Natural killer cell treated with Interleukin-12 subunit alpha and Interleukin-12 subunit beta and Interleukin-15 and Interleukin-18, amount 100 ng/mL, for 72 hours (primary cell): ENCODE measurements around the gene CXCR4. TPM values are rescaled to one million over a fixed set of nuclear protein-coding genes. Genes with fewer than 3 reads are reported as not detected.

ENCODE experiments used
- ATAC-seq, 2 donors: fragments of 150-1000 bp; cut with Tn5 transposase in 1 of 2; sonication (Bioruptor Pico), chemical (Tn5 transposase) in 1 of 2; 2 replicates each; pipeline ENCODE4 v1.10.0; 2021
- DNase-seq: peaks from one replicate; pipeline ENCODE4 v3.0.0; 2022; ENCODE audit warnings: low spot score
- H3K27ac Mint-ChIP-seq, 2 donors: 1 replicate in 1 of 2; 2 replicates in 1 of 2; pipeline ENCODE4 v1.8.0; 2022; ENCODE audit warnings: mixed read lengths in 2 of 2, mild to moderate bottlenecking in 1 of 2, moderate library complexity in 1 of 2
- H3K27me3 Mint-ChIP-seq, 2 donors: 1 replicate in 1 of 2; 2 replicates in 1 of 2; pipeline ENCODE4 v1.8.0; 2022; ENCODE audit warnings: mixed read lengths in 2 of 2
- H3K36me3 Mint-ChIP-seq: one replicate; pipeline ENCODE4 v1.8.0; 2022; ENCODE audit warnings: mixed read lengths
- H3K4me1 Mint-ChIP-seq, 2 donors: 1 replicate in 1 of 2; 2 replicates in 1 of 2; pipeline ENCODE4 v1.8.0; 2022; ENCODE audit warnings: low read depth in 2 of 2, mixed read lengths in 2 of 2, mild to moderate bottlenecking in 1 of 2
- H3K4me3 Mint-ChIP-seq: one replicate; pipeline ENCODE4 v1.8.0; 2022; ENCODE audit warnings: mixed read lengths
- H3K9me3 Mint-ChIP-seq: 2 replicates; pipeline ENCODE4 v1.8.0; 2022; ENCODE audit warnings: mixed read lengths
- total RNA-seq, 2 donors: library from RNA; stranded (reverse); gene quantifications; one replicate each; pipeline ENCODE4 v1.2.3, GENCODE V29; 2022

Gene CXCR4
- total RNA-seq, 2 donors from 2014 or later: 72.1 to 74.8 TPM

- Mint-ChIP-seq H3K4me1 (peaks cover 61 to 74% of the 10 kb centered on the region in 2 donors), H3K27ac (peak overlapping the region; percentile 73 to 76), H3K4me3 (peak overlapping the region; percentile 69), H3K36me3 (no peaks in the 10 kb centered on the region), H3K9me3 (no peaks in the 10 kb centered on the region), H3K27me3 (peaks cover 0 to 6% of the 10 kb centered on the region in 2 donors)
- DNase-seq (no peak), ATAC-seq (no peak)
These were observed 19.0 kb upstream of the CXCR4 start for GRCh38 chr2:136136931-136137330.

- DNase-seq: no peak
- H3K27ac Mint-ChIP-seq: peak overlapping the region; percentile 73 to 76
These were observed 18.3 kb upstream of the CXCR4 start for GRCh38 chr2:136135921-136136906.

GRCh38 chr2:136135462-136135861, 17.5 kb upstream of the CXCR4 start:
- H3K9me3 Mint-ChIP-seq: no peaks in the 10 kb centered on the region
- peaks cover 70 to 86% of the 10 kb centered on the region in 2 donors for H3K4me1 Mint-ChIP-seq
- DNase-seq: no peak
- H3K36me3 Mint-ChIP-seq: no peaks in the 10 kb centered on the region
- peak overlapping the region; percentile 69 for H3K4me3 Mint-ChIP-seq
- H3K27ac Mint-ChIP-seq: peak overlapping the region; percentile 73 to 76
- ATAC-seq: no peak
- H3K27me3 Mint-ChIP-seq: peaks cover 0 to 6% of the 10 kb centered on the region in 2 donors

More at GRCh38 chr2:136135921-136136906, 18.3 kb upstream of the CXCR4 start:
- H3K4me3 Mint-ChIP-seq: peak overlapping the region; percentile 69
- no peaks in the 10 kb centered on the region for H3K9me3 Mint-ChIP-seq
- H3K27me3 Mint-ChIP-seq: peaks cover 0 to 6% of the 10 kb centered on the region in 2 donors
- ATAC-seq: peak; percentile 79
- H3K4me1 Mint-ChIP-seq: peaks cover 63 to 79% of the 10 kb centered on the region in 2 donors
- H3K36me3 Mint-ChIP-seq: no peaks in the 10 kb centered on the region

GRCh38 chr2:136134126-136134525, 16.2 kb upstream of the CXCR4 start:
- no peaks in the 10 kb centered on the region for H3K36me3 Mint-ChIP-seq
- peak overlapping the region; percentile 68 for H3K4me3 Mint-ChIP-seq
- peak in 1 of 2 donors; percentile 39 for ATAC-seq
- no peaks in the 10 kb centered on the region for H3K9me3 Mint-ChIP-seq
- no peak for DNase-seq
- peaks cover 77 to 92% of the 10 kb centered on the region in 2 donors for H3K4me1 Mint-ChIP-seq
- H3K27me3 Mint-ChIP-seq: peaks cover 0 to 6% of the 10 kb centered on the region in 2 donors
- peak overlapping the region; percentile 74 to 77 for H3K27ac Mint-ChIP-seq

- Mint-ChIP-seq H3K4me3 (peak overlapping the region; percentile 68), H3K4me1 (peaks cover 79 to 93% of the 10 kb centered on the region in 2 donors), H3K27ac (peak overlapping the region; percentile 74 to 77), H3K36me3 (no peaks in the 10 kb centered on the region), H3K27me3 (peaks cover 0 to 6% of the 10 kb centered on the region in 2 donors), H3K9me3 (no peaks in the 10 kb centered on the region)
- ATAC-seq (no peak), DNase-seq (no peak)
These were observed 15.6 kb upstream of the CXCR4 start for GRCh38 chr2:136133586-136133985.

- peaks cover 78 to 90% of the 10 kb centered on the region in 2 donors for H3K4me1 Mint-ChIP-seq
- DNase-seq (no peak), ATAC-seq (no peak)
- H3K4me3 Mint-ChIP-seq: peak overlapping the region; percentile 59
- H3K9me3 Mint-ChIP-seq: no peaks in the 10 kb centered on the region
- H3K36me3 Mint-ChIP-seq: no peaks in the 10 kb centered on the region
- peaks cover 0 to 6% of the 10 kb centered on the region in 2 donors for H3K27me3 Mint-ChIP-seq
- H3K27ac Mint-ChIP-seq: peak overlapping the region; percentile 70 to 77
These were observed 15.2 kb upstream of the CXCR4 start for GRCh38 chr2:136133176-136133575.

GRCh38 chr2:136132825-136133155, 14.8 kb upstream of the CXCR4 start:
- peak overlapping the region; percentile 70 to 77 for H3K27ac Mint-ChIP-seq
- no peaks in the 10 kb centered on the region for H3K9me3 Mint-ChIP-seq
- peaks cover 0 to 6% of the 10 kb centered on the region in 2 donors for H3K27me3 Mint-ChIP-seq
- DNase-seq (no peak), ATAC-seq (no peak)
- H3K36me3 Mint-ChIP-seq: no peaks in the 10 kb centered on the region
- H3K4me1 Mint-ChIP-seq: peaks cover 75 to 89% of the 10 kb centered on the region in 2 donors
- peak overlapping the region; percentile 59 for H3K4me3 Mint-ChIP-seq

GRCh38 chr2:136131961-136132824, 14.2 kb upstream of the CXCR4 start:
- no peaks in the 10 kb centered on the region for H3K9me3 Mint-ChIP-seq
- no peak for DNase-seq

GRCh38 chr2:136131484-136131960, 13.6 kb upstream of the CXCR4 start:
- no peak for DNase-seq
- Mint-ChIP-seq H3K36me3 (no peaks in the 10 kb centered on the region), H3K27ac (peak overlapping the region; percentile 70 to 77), H3K4me1 (peaks cover 65 to 83% of the 10 kb centered on the region in 2 donors), H3K9me3 (no peaks in the 10 kb centered on the region), H3K27me3 (peaks cover 0 to 5% of the 10 kb centered on the region in 2 donors), H3K4me3 (peak overlapping the region; percentile 59)
- ATAC-seq: peak in 1 of 2 donors; percentile 59

More at GRCh38 chr2:136131961-136132824, 14.2 kb upstream of the CXCR4 start:
- peak overlapping the region; percentile 70 to 77 for H3K27ac Mint-ChIP-seq
- H3K4me3 Mint-ChIP-seq: peak overlapping the region; percentile 59
- peak; percentile 67 to 68 for ATAC-seq
- H3K4me1 Mint-ChIP-seq: peaks cover 71 to 86% of the 10 kb centered on the region in 2 donors
- peaks cover 0 to 2% of the 10 kb centered on the region in 2 donors for H3K27me3 Mint-ChIP-seq
- H3K36me3 Mint-ChIP-seq: no peaks in the 10 kb centered on the region

GRCh38 chr2:136130511-136130910, 12.6 kb upstream of the CXCR4 start:
- no peak for DNase-seq
- Mint-ChIP-seq H3K36me3 (no peaks in the 10 kb centered on the region), H3K27me3 (peaks cover 0 to 6% of the 10 kb centered on the region in 2 donors), H3K27ac (peak overlapping the region; percentile 8 to 77), H3K4me1 (peaks cover 55 to 75% of the 10 kb centered on the region in 2 donors), H3K4me3 (peak overlapping the region; percentile 59), H3K9me3 (no peaks in the 10 kb centered on the region)
- ATAC-seq: no peak

- Mint-ChIP-seq H3K27me3 (peaks cover 0 to 6% of the 10 kb centered on the region in 2 donors), H3K36me3 (no peaks in the 10 kb centered on the region), H3K9me3 (no peaks in the 10 kb centered on the region), H3K4me1 (peaks cover 50 to 74% of the 10 kb centered on the region in 2 donors), H3K27ac (peak overlapping the region; percentile 69 to 77), H3K4me3 (peak overlapping the region; percentile 79)
- ATAC-seq (no peak), DNase-seq (no peak)
These were observed 12.1 kb upstream of the CXCR4 start for GRCh38 chr2:136130045-136130444.

- Mint-ChIP-seq H3K9me3 (no peaks in the 10 kb centered on the region), H3K27me3 (peaks cover 0 to 6% of the 10 kb centered on the region in 2 donors), H3K4me1 (peaks cover 50 to 74% of the 10 kb centered on the region in 2 donors), H3K36me3 (no peaks in the 10 kb centered on the region), H3K27ac (peak overlapping the region; percentile 69 to 77), H3K4me3 (peak overlapping the region; percentile 79)
- peak; percentile 59 to 63 for ATAC-seq
- no peak for DNase-seq
These were observed 11.7 kb upstream of the CXCR4 start for GRCh38 chr2:136129601-136130000.

GRCh38 chr2:136128905-136129304, 11.0 kb upstream of the CXCR4 start:
- H3K27ac Mint-ChIP-seq: peak overlapping the region; percentile 69 to 77
- DNase-seq: no peak
- H3K27me3 Mint-ChIP-seq: peaks cover 0 to 5% of the 10 kb centered on the region in 2 donors

More at GRCh38 chr2:136128905-136129304, 11.0 kb upstream of the CXCR4 start:
- peaks cover 46 to 73% of the 10 kb centered on the region in 2 donors for H3K4me1 Mint-ChIP-seq
- peak overlapping the region; percentile 79 for H3K4me3 Mint-ChIP-seq
- ATAC-seq: no peak
- H3K36me3 Mint-ChIP-seq: no peaks in the 10 kb centered on the region
- no peaks in the 10 kb centered on the region for H3K9me3 Mint-ChIP-seq
